Motor neuron (in vitro differentiated cells): ENCODE measurements around the gene MCF2L2. TPM values are rescaled to one million over a fixed set of nuclear protein-coding genes. Genes with fewer than 3 reads are reported as not detected.

Experiments used
- ATAC-seq, 8 experiments: fragments of 200-7000 bp; cut with Tn5 transposase; replicated peaks in 6 of 8; 2 replicates each; pipeline ENCODE4 v1.8.0; 2021; ENCODE audit warnings: mild to moderate bottlenecking in 8 of 8, moderate library complexity in 8 of 8
- H3K27ac ChIP-seq, 2 donors: fragments of 250-450 bp; sonication (Bioruptor Pico); 2 replicates each; pipeline ENCODE4 v1.9.0; 2021; ENCODE audit warnings: antibody characterized with exemption in 2 of 2, mild to moderate bottlenecking in 2 of 2, moderate library complexity in 1 of 2
- H3K4me1 ChIP-seq, 2 donors: fragments of 250-450 bp; sonication (Bioruptor Pico); replicated peaks in 1 of 2; 2 replicates each; pipeline ENCODE4 v1.6.1; 2021; ENCODE audit warnings: antibody characterized with exemption in 2 of 2, mild to moderate bottlenecking in 2 of 2, moderate library complexity in 1 of 2
- H3K4me3 ChIP-seq, 5 donors: fragments of 250-450 bp; sonication (Bioruptor Pico); 2 replicates each; pipeline ENCODE4 v1.9.0; 2021; ENCODE audit warnings: antibody characterized with exemption in 5 of 5, mild to moderate bottlenecking in 5 of 5, moderate library complexity in 4 of 5
- WGBS, 10 experiments: fragments of 450-650 bp; shearing (Covaris generic); methylation state at CpG; one replicate each; pipeline ENCODE4 v1.0.0; 2022; 5-methylcytosine and 5-hydroxymethylcytosine counted together
- in situ Hi-C, 9 experiments: fragments of 400-800 bp; cut with MboI; loops; one replicate each; pipeline ENCODE4 v1.15.0; 2021; ENCODE audit warnings: low sequenced_read_pairs in 9 of 9, low pct_unique_long_range_greater_than_20kb in 2 of 9; ENCODE audit not compliant: unreplicated experiment in 9 of 9
- total RNA-seq, 8 experiments: library from RNA; unstranded; fragments of 300-600 nt; gene quantifications; 2 replicates each; pipeline versions ENCODE4 v1.2.3 to v1.2.4, GENCODE V29; 2022

MCF2L2 gene
- total RNA-seq, 8 experiments from 2014 or later, result 0.81 to 16.4 (median 5.6) TPM

- WGBS, 10 experiments, result 33 to 100% (median 80%) methylated on average over 1 to 2 of the region's 3 CpGs; no CpG with 5 or more reads in 4 of the 10 experiments
- peak in 1 of 8 experiments; percentile 42 for ATAC-seq
- Histone ChIP-seq H3K4me3 (no peak overlapping the region), H3K4me1 (no peaks in the 10 kb centered on the region), H3K27ac (no peak overlapping the region)
- in situ Hi-C loops, result no loop called here
Observed at GRCh38 chr3:183158551-183159006, 269.8 kb downstream of the MCF2L2 start.

DNA sequence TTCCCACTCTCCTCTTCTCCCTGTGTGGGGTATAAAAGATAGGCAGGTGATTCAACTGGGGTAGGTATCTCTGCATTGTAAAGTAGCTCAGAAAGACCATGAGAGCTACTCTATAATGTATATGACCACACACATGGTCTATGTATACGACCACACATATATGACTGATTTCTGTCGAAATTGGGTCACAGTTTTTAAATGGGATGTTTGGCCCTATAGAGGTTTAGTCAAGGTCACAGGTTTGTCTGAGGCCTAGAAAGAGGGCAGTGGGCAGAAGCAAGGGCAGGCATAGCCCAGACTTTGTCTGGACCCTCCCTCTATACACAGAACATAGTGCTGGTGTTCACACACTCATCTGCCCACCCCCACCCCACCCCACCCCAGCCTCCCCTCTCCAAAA is 270.3 kb downstream of the MCF2L2 start:
- WGBS, 10 experiments, result 17 to 100% (median 92%) methylated on average over 1 to 2 of the region's 2 CpGs; no CpG with 5 or more reads in 5 of the 10 experiments
- in situ Hi-C loops, result no loop called here
- no peak overlapping the region for H3K27ac ChIP-seq
- H3K4me3 ChIP-seq, result no peak overlapping the region
- no peak for ATAC-seq
- H3K4me1 ChIP-seq, result no peaks in the 10 kb centered on the region

GRCh38 chr3:183156266-183156665 is 272.2 kb downstream of the MCF2L2 start:
- ATAC-seq, result no peak
- no peaks in the 10 kb centered on the region for H3K4me1 ChIP-seq
- 47 to 100% (median 73%) methylated on average over 1 to 5 of the region's 5 CpGs for WGBS, 10 experiments
- H3K27ac ChIP-seq, result no peak overlapping the region
- in situ Hi-C loops, result no loop called here
- H3K4me3 ChIP-seq, result no peak overlapping the region

DNA sequence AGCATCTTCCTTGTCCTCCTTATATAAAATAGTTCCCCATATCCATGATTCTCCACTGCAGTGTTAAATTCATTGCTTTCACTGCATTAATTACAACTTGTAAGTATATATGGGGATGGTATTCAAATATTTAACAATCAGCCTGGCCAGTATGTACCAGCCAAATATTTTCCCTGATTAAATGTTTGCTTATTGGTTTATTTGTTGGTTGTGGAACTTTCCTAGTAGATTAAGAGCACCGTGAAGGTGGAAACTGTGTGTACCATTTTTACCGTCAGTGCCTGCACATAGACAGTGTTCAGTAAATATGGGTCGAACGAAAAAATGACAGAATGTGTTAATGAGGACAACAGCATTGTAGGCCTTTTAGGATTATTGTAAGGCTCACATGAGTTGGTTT is 272.9 kb downstream of the MCF2L2 start:
- 64 to 100% (median 90%) methylated on average over 1 to 4 of the region's 4 CpGs; no CpG with 5 or more reads in 1 of the 10 experiments for WGBS, 10 experiments
- Histone ChIP-seq H3K4me3 (no peak overlapping the region), H3K4me1 (no peaks in the 10 kb centered on the region), H3K27ac (no peak overlapping the region)
- in situ Hi-C loops, result no loop called here
- ATAC-seq, result no peak

GRCh38 chr3:183153210-183153950 is 275.0 kb downstream of the MCF2L2 start:
- Histone ChIP-seq H3K4me1 (no peaks in the 10 kb centered on the region), H3K27ac (no peak overlapping the region), H3K4me3 (no peak overlapping the region)
- WGBS, 10 experiments, result 23 to 100% (median 87%) methylated on average over 1 to 12 of the region's 14 CpGs
- in situ Hi-C loops, result no loop called here
- ATAC-seq, result no peak

DNA sequence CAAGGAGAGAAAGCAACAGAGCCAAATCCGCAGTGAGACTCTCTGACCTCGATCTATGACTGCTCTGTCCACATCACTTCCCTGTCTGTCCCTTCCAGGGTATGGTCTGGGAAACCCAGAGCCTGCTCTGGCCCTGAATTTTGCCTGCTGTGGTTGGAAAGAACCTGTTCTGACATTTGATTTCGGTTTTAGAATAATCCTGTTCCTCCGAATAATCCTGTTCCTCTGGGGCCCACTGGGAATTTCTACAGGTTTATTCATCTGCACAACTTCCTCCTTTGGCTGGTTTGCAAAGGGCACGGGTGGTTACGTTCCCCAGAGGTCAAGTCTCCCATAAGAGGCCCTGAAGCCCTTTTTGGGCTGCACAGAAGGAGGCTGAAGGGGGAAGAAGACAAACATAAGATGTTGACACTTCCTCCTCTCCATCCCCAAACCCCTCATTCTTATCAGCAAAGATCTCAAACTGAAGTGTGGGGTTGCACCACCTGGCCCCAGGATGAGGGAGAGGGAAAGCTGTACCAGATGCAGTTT is 276.5 kb downstream of the MCF2L2 start:
- no peak overlapping the region for H3K27ac ChIP-seq
- no peak for ATAC-seq
- in situ Hi-C loops, result no loop called here
- no peak overlapping the region for H3K4me3 ChIP-seq
- WGBS, 10 experiments, result 0 to 86% (median 58%) methylated on average over 1 to 6 of the region's 6 CpGs; no CpG with 5 or more reads in 3 of the 10 experiments
- no peaks in the 10 kb centered on the region for H3K4me1 ChIP-seq

DNA sequence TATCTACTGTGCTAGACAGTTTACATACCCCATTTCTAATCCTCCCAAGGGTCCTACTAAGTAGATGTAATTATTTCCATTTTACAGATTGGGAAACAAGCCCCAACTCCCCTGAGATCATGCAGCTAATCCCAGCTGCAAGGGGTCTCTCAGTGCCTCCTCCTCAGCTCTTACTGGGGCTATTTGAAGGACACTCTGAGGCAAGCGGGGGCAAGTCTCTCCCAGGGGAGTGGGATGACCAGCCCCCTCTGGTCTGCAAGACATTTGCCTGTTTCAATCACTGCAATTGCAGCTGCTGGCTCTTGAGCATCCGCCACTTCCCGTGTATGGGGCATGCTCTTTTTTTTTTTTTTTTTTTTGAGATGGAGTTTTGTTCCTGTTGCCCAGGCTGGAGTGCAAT is 277.3 kb downstream of the MCF2L2 start:
- H3K4me3 ChIP-seq, result no peak overlapping the region
- no peaks in the 10 kb centered on the region for H3K4me1 ChIP-seq
- in situ Hi-C loops, result no loop called here
- no peak for ATAC-seq
- WGBS, 10 experiments, result 36 to 100% (median 69%) methylated on average over 1 to 2 of the region's 3 CpGs; no CpG with 5 or more reads in 6 of the 10 experiments
- H3K27ac ChIP-seq, result no peak overlapping the region

- in situ Hi-C loops, result loop anchor here in 2 of 9 experiments (25.0 kb wide), 1 partner anchor 237 kb away; no protein-coding TSS in a partner anchor
- Histone ChIP-seq H3K4me1 (no peaks in the 10 kb centered on the region), H3K27ac (no peak overlapping the region), H3K4me3 (no peak overlapping the region)
- WGBS, 10 experiments, result 30 to 68% (median 67%) methylated on average over 1 to 4 of the region's 5 CpGs; no CpG with 5 or more reads in 2 of the 10 experiments
- ATAC-seq, result no peak
Observed at GRCh38 chr3:183149915-183150750, 278.3 kb downstream of the MCF2L2 start.

DNA sequence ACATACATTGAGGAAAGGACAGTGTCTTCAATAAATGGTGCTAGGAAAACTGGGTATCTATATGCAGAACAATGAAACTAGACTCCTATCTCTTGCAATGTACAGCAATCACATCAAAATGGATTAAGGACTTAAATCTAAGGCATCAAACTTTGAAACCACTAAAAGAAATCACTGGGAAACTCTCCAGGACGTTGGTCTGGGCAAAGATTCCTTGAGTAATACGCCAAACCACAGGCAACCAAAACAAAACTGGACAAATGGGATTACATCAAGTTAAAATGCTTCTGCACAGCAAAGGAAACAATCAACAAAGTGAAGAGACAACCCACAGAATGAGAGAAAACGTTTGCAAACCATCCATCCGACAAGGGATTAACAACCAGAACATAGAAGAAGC is 280.4 kb downstream of the MCF2L2 start:
- WGBS, 10 experiments, result 9 to 87% (median 74%) methylated on average over 2 to 4 of the region's 4 CpGs
- H3K27ac ChIP-seq, result no peak overlapping the region
- in situ Hi-C loops, result loop anchor here in 2 of 9 experiments (25.0 kb wide), 1 partner anchor 239 kb away; no protein-coding TSS in a partner anchor
- H3K4me1 ChIP-seq, result no peaks in the 10 kb centered on the region
- no peak for ATAC-seq
- H3K4me3 ChIP-seq, result no peak overlapping the region

DNA sequence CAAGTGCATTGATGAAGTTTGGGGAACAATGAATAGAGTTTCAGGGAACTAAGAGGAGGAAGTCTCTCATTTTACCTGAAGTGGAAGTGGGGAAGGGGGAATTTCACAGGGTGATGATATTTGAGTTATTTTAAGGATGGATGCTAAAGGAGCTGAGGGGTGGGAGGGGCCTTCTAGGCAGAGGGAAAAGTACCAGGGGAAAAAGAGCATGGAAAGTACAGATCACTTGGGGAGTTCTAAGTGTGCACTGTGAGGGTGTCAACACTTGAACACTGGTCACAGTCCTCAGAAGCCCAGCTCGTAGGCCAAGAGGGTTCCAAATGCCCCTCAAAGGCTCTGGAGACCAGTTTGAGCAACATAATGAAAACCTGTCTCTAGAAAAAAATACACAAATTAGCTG is 284.1 kb downstream of the MCF2L2 start:
- no peaks in the 10 kb centered on the region for H3K4me1 ChIP-seq
- no peak overlapping the region for H3K27ac ChIP-seq
- 13 to 50% methylated on average over 1 of the region's 1 CpG; no CpG with 5 or more reads in 8 of the 10 experiments for WGBS, 10 experiments
- ATAC-seq, result no peak
- H3K4me3 ChIP-seq, result no peak overlapping the region
- in situ Hi-C loops, result loop anchor here in 2 of 9 experiments (25.0 kb wide), 1 partner anchor 243 kb away; no protein-coding TSS in a partner anchor

- ATAC-seq, result peak in 2 of 8 experiments; percentile 12 to 40
- Histone ChIP-seq H3K4me1 (no peaks in the 10 kb centered on the region), H3K4me3 (no peak overlapping the region), H3K27ac (no peak overlapping the region)
- 0 to 81% (median 45%) methylated on average over 2 to 10 of the region's 11 CpGs for WGBS, 10 experiments
- in situ Hi-C loops, result loop anchor here in 2 of 9 experiments (25.0 kb wide), 1 partner anchor 245 kb away; no protein-coding TSS in a partner anchor
Observed at GRCh38 chr3:183142199-183142598, 286.2 kb downstream of the MCF2L2 start.

- no peak for ATAC-seq
Observed at GRCh38 chr3:183134844-183135243, 293.6 kb downstream of the MCF2L2 start.

More at GRCh38 chr3:183134844-183135243, 293.6 kb downstream of the MCF2L2 start:
- WGBS, 10 experiments, result 17 to 87% (median 63%) methylated on average over 1 to 2 of the region's 2 CpGs; no CpG with 5 or more reads in 3 of the 10 experiments
- no peak overlapping the region for H3K4me3 ChIP-seq
- no peak overlapping the region for H3K27ac ChIP-seq
- H3K4me1 ChIP-seq, result no peaks in the 10 kb centered on the region
- in situ Hi-C loops, result loop anchor here in 2 of 9 experiments (25.0 kb wide), 1 partner anchor 252 kb away; no protein-coding TSS in a partner anchor
